KOPT-K1 (cell line): ENCODE data around the gene NUDCD3.

Source experiments
- H3K27ac ChIP-seq: fragments of 200-600 bp; sonication (generic); 2 replicates; pipeline ENCODE4 v1.5.1; 2016; ENCODE audit warnings: antibody characterized with exemption, mild to moderate bottlenecking, low read depth, low read length; ENCODE audit not compliant: poor library complexity, severe bottlenecking
- H3K36me3 ChIP-seq: fragments of 200-600 bp; sonication (generic); 2 replicates; pipeline ENCODE4 v1.5.1; 2017; ENCODE audit warnings: antibody characterized with exemption, mild to moderate bottlenecking, low read length, moderate library complexity; ENCODE audit not compliant: insufficient read depth
- H3K9me3 ChIP-seq: fragments of 200-600 bp; sonication (generic); 2 replicates; pipeline ENCODE4 v1.5.1; 2017; ENCODE audit warnings: antibody characterized with exemption, low read length, mild to moderate bottlenecking; ENCODE audit not compliant: insufficient read depth, poor library complexity, severe bottlenecking

Gene NUDCD3

DNA sequence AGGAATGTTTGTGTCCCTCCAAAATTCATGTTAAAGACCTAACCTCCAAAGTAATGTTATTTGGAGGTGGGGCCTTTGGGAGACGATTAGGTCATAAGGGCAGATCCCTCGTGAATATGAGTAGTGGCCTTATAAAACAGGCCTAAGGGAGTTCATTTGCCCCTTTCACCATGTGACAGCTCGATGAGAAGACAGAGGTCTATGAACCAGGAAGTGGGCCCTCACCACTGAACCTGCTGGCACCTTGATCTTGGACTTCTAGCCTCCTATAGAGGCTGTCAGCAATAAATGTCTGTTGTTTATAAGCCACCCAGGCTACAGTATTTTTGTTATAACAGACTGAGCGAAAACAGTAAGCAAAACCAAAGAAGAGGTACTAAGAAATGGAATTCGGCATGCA, 14.1 kb downstream of the NUDCD3 start:
- Histone ChIP-seq H3K36me3 (peaks cover 91% of the 10 kb centered on the region), H3K27ac (no peak overlapping the region), H3K9me3 (no peaks in the 10 kb centered on the region)

GRCh38 chr7:44473295-44473694, 17.2 kb downstream of the NUDCD3 start:
- Histone ChIP-seq H3K36me3 (peaks cover 90% of the 10 kb centered on the region), H3K9me3 (no peaks in the 10 kb centered on the region), H3K27ac (no peak overlapping the region)

DNA sequence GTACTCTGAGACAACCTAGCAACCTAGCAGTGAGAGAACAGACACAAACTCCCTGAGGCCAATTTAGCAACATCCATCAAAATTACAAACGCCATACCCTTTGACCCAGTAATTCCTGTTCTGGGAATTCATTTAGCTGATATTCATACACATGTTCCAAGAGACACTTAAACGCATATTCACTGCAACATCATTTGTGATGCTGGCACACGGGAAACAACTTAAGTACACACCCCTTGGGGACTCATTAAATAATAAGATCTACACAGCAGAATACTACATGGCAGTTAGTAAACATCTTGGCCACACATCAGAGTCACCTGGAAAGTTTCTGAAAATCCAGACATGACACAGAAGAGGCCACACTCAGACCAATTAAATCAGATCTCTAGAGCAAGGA, 17.6 kb downstream of the NUDCD3 start:
- H3K27ac ChIP-seq: no peak overlapping the region
- peaks cover 90% of the 10 kb centered on the region for H3K36me3 ChIP-seq
- H3K9me3 ChIP-seq: no peaks in the 10 kb centered on the region

DNA sequence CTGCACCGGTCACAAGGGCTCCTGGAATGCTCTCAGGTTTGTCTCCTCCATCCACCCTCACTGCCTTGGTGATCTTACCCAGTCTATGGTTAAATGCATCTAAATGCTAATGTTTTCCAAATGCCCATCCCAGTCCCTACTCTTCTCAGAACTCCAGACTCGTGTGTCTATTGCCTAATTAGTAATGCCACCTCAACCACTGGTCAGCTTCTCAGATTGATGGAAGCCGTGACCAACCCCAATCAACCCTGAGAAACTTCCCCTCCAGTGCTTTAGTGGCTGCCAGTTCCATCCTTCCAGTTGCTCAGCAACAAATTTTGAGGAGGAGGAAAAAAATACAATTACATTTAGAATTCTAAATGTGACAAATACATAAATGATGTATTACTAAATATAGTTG, 18.6 kb downstream of the NUDCD3 start:
- H3K9me3 ChIP-seq: no peaks in the 10 kb centered on the region
- H3K27ac ChIP-seq: no peak overlapping the region

GRCh38 chr7:44471436-44471835, 19.0 kb downstream of the NUDCD3 start:
- H3K9me3 ChIP-seq: no peaks in the 10 kb centered on the region
- H3K27ac ChIP-seq: no peak overlapping the region
- H3K36me3 ChIP-seq: peaks cover 95% of the 10 kb centered on the region

More for the DNA sequence above, 18.6 kb downstream of the NUDCD3 start:
- H3K36me3 ChIP-seq: peaks cover 95% of the 10 kb centered on the region

DNA sequence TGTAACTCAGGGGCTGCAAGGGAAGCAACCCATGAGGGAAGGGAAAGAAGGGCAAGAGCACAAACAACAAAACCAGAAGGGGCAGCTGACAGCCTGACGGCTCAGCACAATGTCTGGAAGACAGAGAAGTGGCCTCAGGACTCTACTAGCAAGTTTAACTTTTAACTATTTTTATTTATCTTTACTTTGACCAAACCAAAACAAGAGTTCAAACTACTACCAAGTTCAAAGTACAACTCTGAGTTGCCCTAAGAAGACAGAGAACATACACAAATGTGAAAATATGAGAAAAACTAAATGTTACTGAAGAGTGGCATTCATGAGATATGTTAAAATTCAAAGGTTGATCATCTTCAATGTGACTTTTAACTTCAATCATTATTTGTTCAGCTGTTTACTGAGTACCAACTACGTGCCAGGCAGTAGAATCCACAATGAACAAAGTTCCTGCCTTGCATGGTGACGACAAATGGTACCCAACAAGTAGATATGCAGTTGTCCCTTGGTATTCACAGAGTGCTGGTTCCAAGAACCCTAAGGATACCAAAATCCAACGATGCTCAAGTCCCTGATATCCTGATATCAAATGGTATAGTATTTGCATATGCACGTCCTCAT, 19.7 kb downstream of the NUDCD3 start:
- Histone ChIP-seq H3K27ac (no peak overlapping the region), H3K9me3 (no peaks in the 10 kb centered on the region), H3K36me3 (peaks cover 95% of the 10 kb centered on the region)

GRCh38 chr7:44470135-44470479, 20.4 kb downstream of the NUDCD3 start:
- Histone ChIP-seq H3K36me3 (peaks cover 95% of the 10 kb centered on the region), H3K9me3 (no peaks in the 10 kb centered on the region), H3K27ac (no peak overlapping the region)

GRCh38 chr7:44469461-44470134, 20.9 kb downstream of the NUDCD3 start:
- H3K36me3 ChIP-seq: peaks cover 91% of the 10 kb centered on the region
- H3K9me3 ChIP-seq: no peaks in the 10 kb centered on the region
- H3K27ac ChIP-seq: no peak overlapping the region

DNA sequence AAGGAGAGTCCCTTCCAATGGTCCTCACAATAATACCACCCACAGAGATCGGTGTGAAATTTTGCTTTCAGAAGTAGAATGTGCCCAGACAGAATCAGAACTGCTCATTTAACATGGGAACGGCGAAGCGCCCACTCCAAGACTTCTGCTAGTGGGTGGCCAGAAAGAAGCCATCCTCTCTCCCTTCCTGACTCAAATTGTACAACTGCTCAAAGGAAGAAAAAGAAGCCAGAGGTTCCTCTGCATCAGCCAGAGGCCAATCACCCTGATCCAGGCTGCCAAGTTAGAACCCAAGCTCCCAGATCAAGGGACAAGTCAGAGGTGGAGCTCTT, 23.3 kb downstream of the NUDCD3 start:
- H3K36me3 ChIP-seq: peaks cover 84% of the 10 kb centered on the region
- H3K27ac ChIP-seq: no peak overlapping the region
- no peaks in the 10 kb centered on the region for H3K9me3 ChIP-seq

- no peak overlapping the region for H3K27ac ChIP-seq
- H3K36me3 ChIP-seq: peaks cover 84% of the 10 kb centered on the region
- H3K9me3 ChIP-seq: no peaks in the 10 kb centered on the region
Measured at GRCh38 chr7:44466300-44467216, 23.9 kb downstream of the NUDCD3 start.

DNA sequence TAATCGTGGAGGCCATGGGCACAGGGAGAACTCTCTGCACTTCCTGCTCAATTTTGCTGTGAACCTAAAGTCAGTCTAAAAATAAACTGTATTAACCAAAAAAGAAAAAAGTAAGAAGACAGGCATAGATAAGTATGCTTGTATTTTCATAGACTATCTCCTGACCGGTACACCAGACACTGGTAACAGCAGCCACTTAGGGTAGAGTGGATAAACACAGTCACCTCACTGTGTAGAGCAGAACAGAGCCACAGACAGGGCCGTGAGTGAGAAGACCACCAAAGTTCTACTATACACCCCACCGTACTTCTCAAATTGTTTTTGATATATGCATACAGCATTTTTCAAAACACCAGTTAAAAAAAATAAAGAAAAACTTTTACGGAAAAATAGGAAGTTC, 25.0 kb downstream of the NUDCD3 start:
- no peaks in the 10 kb centered on the region for H3K9me3 ChIP-seq
- H3K27ac ChIP-seq: no peak overlapping the region
- H3K36me3 ChIP-seq: peaks cover 78% of the 10 kb centered on the region

GRCh38 chr7:44463169-44463808, 27.2 kb downstream of the NUDCD3 start:
- Histone ChIP-seq H3K9me3 (no peaks in the 10 kb centered on the region), H3K27ac (no peak overlapping the region), H3K36me3 (peaks cover 66% of the 10 kb centered on the region)

- Histone ChIP-seq H3K36me3 (peaks cover 53% of the 10 kb centered on the region), H3K27ac (no peak overlapping the region), H3K9me3 (no peaks in the 10 kb centered on the region)
Measured at GRCh38 chr7:44461387-44461786, 29.1 kb downstream of the NUDCD3 start.

DNA sequence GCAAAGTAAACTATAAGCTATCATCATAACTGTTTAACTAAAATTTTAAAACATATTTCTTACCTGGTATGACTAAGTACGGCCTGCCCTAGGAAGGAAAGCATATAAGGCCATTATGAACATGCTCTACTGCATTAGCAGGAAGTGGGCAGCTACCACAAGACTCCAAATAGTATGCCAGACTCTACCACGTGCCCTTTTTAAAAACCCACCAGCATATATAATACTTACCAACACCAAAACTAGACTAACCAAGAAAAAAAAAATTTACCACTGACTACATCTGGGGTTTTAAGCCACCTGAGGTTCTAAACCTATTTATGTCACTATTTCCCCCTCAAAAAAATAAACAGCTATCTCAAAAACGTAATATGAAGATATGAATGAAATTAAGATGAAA, 30.1 kb downstream of the NUDCD3 start:
- Histone ChIP-seq H3K36me3 (peaks cover 45% of the 10 kb centered on the region), H3K27ac (no peak overlapping the region)

DNA sequence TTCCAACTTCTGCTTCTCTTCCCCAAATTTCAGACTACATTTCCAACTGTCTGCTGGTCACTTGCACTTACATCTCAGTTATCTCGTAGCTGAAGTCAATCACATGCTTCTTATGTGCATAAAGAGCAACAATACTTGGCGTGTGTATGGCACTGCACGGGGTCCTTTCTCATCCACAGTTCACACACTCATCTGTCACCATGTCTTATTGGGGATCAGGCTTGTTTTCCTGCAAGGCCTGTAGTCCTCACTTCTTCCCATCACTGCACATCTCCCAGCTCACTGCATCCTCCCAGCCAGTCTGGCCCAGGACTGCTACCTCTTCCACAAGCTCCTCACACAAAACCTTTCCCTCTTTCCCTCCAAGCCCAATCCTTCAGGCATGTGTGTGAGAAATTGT, 35.3 kb downstream of the NUDCD3 start:
- no peaks in the 10 kb centered on the region for H3K9me3 ChIP-seq
- peaks cover 34% of the 10 kb centered on the region; the same call in 1 of the 2 replicates for H3K36me3 ChIP-seq
- H3K27ac ChIP-seq: no peak overlapping the region

More for the DNA sequence above, 30.1 kb downstream of the NUDCD3 start:
- H3K9me3 ChIP-seq: no peaks in the 10 kb centered on the region
